Stimulated activated CD4-positive, alpha-beta T cell treated with anti-CD3 and anti-CD28 coated beads, Interleukin-1b, Interleukin-23, amount 100 ng/mL, for 24 hours (primary cell): Measurements from ENCODE around the gene ANAPC5.
"Not testable (repeated sequence)": the region's sequence is repeated elsewhere in the genome, so short reads cannot be mapped to it uniquely, and the experiment has no call there.

Experiments
- DNase-seq, 4 experiments: peaks; one replicate each; pipeline ENCODE4 v3.0.0-alpha.2; 2020; ENCODE audit warnings: low read depth in 4 of 4, low spot score in 1 of 4

The ANAPC5 gene, protein sequence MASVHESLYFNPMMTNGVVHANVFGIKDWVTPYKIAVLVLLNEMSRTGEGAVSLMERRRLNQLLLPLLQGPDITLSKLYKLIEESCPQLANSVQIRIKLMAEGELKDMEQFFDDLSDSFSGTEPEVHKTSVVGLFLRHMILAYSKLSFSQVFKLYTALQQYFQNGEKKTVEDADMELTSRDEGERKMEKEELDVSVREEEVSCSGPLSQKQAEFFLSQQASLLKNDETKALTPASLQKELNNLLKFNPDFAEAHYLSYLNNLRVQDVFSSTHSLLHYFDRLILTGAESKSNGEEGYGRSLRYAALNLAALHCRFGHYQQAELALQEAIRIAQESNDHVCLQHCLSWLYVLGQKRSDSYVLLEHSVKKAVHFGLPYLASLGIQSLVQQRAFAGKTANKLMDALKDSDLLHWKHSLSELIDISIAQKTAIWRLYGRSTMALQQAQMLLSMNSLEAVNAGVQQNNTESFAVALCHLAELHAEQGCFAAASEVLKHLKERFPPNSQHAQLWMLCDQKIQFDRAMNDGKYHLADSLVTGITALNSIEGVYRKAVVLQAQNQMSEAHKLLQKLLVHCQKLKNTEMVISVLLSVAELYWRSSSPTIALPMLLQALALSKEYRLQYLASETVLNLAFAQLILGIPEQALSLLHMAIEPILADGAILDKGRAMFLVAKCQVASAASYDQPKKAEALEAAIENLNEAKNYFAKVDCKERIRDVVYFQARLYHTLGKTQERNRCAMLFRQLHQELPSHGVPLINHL

DNA sequence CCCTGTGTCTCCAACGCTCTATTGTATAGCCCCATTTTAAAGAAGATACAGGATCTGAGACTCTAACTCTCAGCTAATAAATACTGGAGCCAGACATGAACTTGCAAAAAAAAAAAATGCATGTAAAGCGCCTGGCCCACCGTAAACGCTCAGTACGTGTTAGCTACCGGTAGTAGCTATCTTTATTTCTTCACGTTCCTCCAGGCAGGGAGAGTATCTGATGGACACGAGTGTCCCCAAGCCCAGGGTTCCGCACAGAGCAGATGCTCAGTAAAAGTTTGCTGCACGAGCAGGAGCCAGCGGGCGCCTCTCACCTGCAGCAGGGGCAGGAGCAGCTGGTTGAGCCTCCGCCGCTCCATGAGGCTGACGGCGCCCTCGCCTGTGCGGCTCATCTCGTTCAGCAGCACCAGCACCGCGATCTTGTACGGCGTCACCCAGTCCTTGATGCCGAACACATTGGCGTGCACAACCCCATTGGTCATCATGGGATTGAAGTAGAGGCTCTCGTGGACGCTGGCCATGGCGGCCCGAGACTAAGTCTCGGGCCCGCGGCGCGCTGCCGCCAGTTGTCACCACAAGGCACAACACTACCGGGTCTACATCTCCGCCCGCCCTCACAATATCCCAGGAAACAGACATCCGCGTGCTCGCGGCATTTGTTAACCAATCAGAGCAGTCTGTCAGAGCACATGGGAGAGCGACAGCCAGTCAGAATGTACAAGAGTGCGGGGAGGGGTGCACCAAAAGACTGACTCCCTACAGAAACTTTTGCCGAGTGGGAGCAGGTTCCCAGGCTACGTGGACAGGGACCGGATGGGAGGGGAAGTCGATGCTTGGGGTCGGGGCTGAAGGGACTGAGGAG, at the start of gene ANAPC5:
Gene ANAPC5, minus strand, starts transcription at position 592 of the 862 bp plus-strand sequence. Its CDS starts 71 bp downstream, at position 521.
- peak; percentile 69 to 89 (median 74) for DNase-seq

- peak; percentile 36 to 59 (median 42) for DNase-seq
Measured at GRCh38 chr12:121400332-121401139, 48.3 kb upstream of the ANAPC5 start.

- peak; percentile 90 to 99 (median 94) for DNase-seq
Measured at GRCh38 chr12:121399391-121400331, 47.5 kb upstream of the ANAPC5 start, which contains the start of gene RNF34. TSS of gene RNF34 (plus strand) at chr12:121400118. CDS start at chr12:121400213, 95 bp downstream.

DNA sequence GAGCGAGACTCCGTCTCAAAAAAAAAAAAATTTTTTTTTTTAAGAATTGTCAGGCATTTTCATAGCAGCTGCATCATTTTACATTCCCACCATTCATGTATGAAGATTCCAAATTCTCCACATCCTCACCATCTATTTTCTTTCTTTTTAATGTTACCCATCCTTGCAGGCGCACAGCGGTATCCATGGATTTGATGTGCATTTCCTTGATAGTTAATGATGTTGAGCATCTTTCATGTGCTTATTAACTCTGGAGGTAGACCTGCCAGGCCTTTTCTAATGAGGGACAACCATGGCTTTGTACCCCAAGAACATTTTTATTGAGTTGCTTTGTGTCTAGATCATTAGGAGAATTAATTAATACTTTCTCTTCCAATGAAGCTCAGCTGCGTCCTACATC, 46.1 kb upstream of the ANAPC5 start:
- DNase-seq = no peak

GRCh38 chr12:121397521-121397920, 45.3 kb upstream of the ANAPC5 start:
- DNase-seq = no peak

GRCh38 chr12:121392325-121392716, 40.1 kb upstream of the ANAPC5 start:
- DNase-seq = no peak

- peak in 2 of 4 experiments; percentile 3 to 13 for DNase-seq
Measured at GRCh38 chr12:121391619-121392324, 39.6 kb upstream of the ANAPC5 start.

GRCh38 chr12:121390856-121391255, 38.6 kb upstream of the ANAPC5 start:
- no peak for DNase-seq

DNA sequence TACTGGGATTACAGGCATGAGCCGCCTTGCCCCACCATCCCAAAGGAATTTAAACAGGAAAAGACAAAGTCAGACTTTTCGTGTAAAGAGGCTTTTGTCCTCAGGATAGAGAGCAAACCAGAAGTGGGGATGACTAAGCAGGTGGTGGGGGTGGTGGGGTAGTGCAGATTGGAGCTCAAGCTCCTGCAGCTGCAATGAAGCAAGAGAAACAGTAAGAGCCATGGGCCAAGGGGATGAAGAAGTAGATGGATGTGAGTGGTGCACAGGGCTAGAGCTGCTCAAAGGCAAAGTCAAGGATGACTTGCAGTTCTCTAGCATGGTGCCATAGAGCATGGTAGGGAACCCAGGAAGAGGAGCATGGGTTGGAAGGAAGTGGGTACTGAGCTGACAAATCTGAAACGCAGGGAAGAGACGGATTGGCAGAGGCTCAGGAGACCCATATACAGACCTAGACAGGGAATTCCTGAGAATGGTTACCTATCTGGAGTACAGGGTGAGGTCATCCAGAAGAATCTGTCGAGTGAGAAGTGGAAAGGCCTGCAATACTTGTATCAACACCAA, 36.3 kb upstream of the ANAPC5 start:
- DNase-seq = no peak

GRCh38 chr12:121384891-121385290, 32.7 kb upstream of the ANAPC5 start:
- DNase-seq = not testable (repeated sequence)

DNA sequence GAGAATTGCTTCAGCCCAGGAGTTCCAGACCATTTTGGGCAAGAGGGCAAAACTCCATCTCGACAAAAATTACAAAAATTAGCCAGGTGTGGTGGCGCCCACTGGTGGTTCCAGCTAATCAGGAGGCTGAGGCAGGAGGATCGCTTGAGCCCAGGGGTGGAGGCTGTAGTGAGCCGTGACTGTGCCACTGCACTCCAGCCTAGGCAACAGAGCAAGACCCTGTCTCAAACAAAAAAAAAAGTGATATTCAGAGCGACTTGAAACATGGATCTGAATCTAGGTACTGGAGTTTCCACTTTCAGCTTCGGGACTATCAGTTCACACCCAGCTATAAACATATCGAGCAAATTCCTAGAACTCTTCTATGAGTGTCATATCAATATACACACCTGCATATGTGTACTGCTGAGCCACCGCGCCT, 31.4 kb upstream of the ANAPC5 start:
- DNase-seq = no peak

GRCh38 chr12:121379945-121380344, 27.7 kb upstream of the ANAPC5 start:
- DNase-seq = no peak

- no peak for DNase-seq
Measured at GRCh38 chr12:121378736-121379135, 26.5 kb upstream of the ANAPC5 start.

DNA sequence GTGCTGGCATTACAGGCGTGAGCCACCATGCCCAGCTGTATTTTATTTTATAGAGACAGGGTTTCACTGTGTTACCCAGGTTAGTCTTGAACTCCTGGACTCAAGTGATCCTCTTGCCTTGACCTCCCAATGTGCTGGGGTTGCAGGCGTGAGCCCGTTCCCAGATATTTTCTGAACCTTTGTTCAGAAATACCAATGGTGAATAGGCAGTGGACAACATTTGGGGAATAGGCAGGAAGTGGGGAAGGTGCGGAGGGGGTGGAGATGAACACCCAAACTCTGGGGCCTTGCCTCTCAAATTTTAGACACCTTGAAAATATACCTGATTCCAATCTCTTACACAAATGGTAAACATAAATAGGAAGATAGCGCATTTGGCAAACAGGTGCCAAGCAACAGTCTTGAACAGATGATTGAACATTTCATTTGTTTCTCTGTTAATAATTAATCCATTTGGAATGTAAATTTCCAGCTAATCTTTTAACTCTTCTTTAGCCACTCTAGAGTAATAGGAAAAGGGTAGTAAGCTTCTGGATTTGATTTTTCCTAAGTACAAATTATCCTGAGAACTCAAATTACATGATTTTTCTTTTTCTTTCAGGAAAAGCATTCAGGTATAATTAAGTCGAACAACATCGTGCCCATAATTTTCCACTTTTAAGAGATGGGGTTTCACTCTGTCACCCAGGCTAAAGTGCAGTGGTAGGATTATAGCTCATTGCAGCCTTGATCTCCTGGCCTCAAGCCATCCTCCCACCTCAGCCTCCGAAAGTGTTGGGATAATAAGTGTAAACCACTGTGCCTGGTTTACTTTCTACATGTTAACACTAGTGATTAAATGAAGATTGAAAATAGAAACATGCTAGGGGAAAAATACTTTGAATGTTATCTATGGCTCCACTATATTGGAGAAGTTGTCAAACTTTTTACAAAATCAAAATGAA, 24.8 kb upstream of the ANAPC5 start:
- no peak for DNase-seq

DNA sequence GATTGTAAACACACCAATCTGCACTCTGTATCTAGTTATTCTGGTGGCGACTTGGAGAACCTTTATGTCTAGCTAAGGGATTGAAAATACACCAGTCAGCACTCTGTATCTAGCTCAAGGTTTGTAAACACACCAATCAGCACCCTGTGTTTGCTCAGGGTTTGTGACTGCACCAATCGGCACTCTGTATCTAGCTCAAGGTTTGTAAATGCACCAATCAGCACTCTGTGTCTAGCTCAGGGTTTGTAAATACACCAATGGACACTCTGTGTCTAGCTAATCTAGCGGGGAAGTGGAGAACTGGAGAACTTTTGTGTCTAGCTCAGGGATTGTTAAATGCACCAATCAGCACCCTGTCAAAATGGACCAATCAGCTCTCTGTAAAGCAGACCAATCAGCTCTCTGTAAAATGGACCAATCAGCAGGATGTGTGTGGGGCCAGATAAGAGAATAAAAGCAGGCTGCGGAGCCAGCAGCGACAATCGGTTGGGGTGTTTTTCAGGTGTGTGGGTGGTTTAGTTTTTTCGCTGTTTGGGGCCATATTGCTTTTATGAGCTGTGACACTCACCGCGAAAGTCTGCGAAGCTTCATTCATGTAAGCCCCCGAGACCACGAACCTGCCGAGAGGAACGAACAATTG, 22.9 kb upstream of the ANAPC5 start:
- not testable (repeated sequence) for DNase-seq

DNA sequence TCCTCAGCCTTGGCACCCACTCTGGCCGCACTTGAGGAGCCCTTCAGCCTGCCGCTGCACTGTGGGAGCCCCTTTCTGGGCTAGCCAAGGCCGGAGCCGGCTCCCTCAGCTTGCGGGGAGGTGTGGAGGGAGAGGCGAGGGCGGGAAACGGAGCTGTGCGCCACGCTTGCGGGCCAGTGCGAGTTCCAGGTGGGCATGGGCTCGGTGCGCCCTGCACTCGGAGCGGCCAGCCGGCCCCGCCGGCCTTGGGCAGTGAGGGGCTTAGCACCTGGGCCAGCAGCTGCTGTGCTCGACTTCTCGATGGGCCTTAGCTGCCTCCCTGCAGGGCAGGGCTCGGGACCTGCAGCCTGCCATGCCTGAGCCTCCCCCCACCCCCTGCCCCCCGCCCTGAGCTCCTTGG, 22.1 kb upstream of the ANAPC5 start:
- DNase-seq = not testable (repeated sequence)

DNA sequence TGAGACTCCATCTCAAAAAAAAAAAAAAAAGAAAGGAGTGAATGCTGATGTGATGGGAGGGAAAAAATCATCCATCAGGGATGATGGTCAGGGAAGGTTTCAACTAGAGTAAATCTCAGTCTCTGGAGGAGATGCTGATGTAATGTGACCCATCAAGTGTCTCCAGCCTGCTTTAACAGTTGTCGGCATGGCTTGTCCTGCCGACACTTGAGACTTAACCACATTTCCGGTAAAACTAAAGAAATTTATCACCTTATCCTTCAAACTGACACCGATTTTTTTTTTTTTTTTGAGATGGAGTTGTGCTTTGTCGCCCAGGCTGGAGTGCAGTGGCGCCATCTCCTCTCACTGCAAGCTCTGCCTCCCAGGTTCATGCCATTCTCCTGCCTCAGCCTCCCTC, 21.5 kb upstream of the ANAPC5 start:
- no peak for DNase-seq
